Activated T-helper 1 cell treated with anti-CD3 and anti-CD28 coated beads, Interleukin-12 subunit alpha, Interleukin-12 subunit beta, Interleukin-2, Interleukin-4 antibody, amounts not matched to agents 30 ng/mL and 10 ng/mL and 1 ng/mL, durations not matched to agents 14 hours and 24 hours and 36 hours (primary cell): ENCODE data around the gene KRT7. TPM values are rescaled to one million over a fixed set of nuclear protein-coding genes. Genes with fewer than 3 reads are reported as not detected.
"Not testable (repeated sequence)": the region's sequence is repeated elsewhere in the genome, so short reads cannot be mapped to it uniquely, and the experiment has no call there.

Experiments
- DNase-seq: peaks from one replicate; pipeline ENCODE4 v3.0.0; 2021; ENCODE audit warnings: low spot score
- H3K27ac Mint-ChIP-seq: one replicate; pipeline ENCODE4 v1.8.0; 2021; ENCODE audit warnings: mild to moderate bottlenecking, mixed read lengths
- H3K27me3 Mint-ChIP-seq: one replicate; pipeline ENCODE4 v1.8.0; 2022; ENCODE audit warnings: mild to moderate bottlenecking, moderate library complexity, mixed read lengths; ENCODE audit not compliant: insufficient read depth
- H3K36me3 Mint-ChIP-seq: one replicate; pipeline ENCODE4 v1.8.0; 2021; ENCODE audit warnings: low read depth, mixed read lengths
- H3K4me1 Mint-ChIP-seq: one replicate; pipeline ENCODE4 v1.8.0; 2021; ENCODE audit warnings: low read depth, mixed read lengths
- H3K4me3 Mint-ChIP-seq: one replicate; pipeline ENCODE4 v1.8.0; 2021; ENCODE audit warnings: mild to moderate bottlenecking, moderate library complexity, mixed read lengths
- H3K9me3 Mint-ChIP-seq: one replicate; pipeline ENCODE4 v1.8.0; 2021; ENCODE audit warnings: mixed read lengths
- intact Hi-C: fragments of 100-400 bp; cut with micrococcal nuclease; formaldehyde crosslinking; loops from one replicate; pipeline ENCODE4 v1.15.1; 2024
- total RNA-seq: library from RNA; stranded (reverse); gene quantifications from 2 replicates; pipeline ENCODE4 v1.2.3, GENCODE V29; 2022

Gene KRT7
- total RNA-seq, 1 donor from 2014 or later = 21.2 TPM

DNA sequence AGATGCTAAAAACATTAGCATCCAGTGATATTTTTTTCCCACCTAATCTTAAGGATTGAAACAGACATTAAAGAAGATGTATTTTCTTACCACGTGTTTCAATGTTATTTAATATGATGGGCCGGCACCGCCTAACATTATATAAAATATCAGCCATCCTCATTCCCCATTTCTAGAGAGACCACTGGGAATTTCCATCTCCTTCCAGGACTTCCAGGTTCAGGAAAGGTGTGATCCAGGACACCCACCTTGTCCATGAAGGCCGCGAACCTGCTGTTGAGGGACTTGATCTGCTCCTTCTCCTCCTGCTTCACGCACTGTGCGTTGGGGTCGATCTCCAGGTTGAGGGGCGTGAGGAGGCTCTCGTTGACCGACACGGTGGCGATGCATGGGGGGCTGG lies 24.9 kb downstream of the KRT7 start:
- H3K27ac Mint-ChIP-seq, H3K4me3 Mint-ChIP-seq, H3K9me3 Mint-ChIP-seq, intact Hi-C loops, DNase-seq: not testable (repeated sequence)
- Mint-ChIP-seq H3K36me3 (peaks cover 40% of the 10 kb centered on the region), H3K4me1 (peaks cover 33% of the 10 kb centered on the region), H3K27me3 (peaks cover 52% of the 10 kb centered on the region)

- intact Hi-C loops = no loop called here
- H3K4me3 Mint-ChIP-seq = no peak overlapping the region
- H3K36me3 Mint-ChIP-seq = peaks cover 35% of the 10 kb centered on the region
- DNase-seq = no peak
- H3K4me1 Mint-ChIP-seq = peaks cover 28% of the 10 kb centered on the region
- peaks cover 52% of the 10 kb centered on the region for H3K27me3 Mint-ChIP-seq
- H3K9me3 Mint-ChIP-seq = no peaks in the 10 kb centered on the region
- no peak overlapping the region for H3K27ac Mint-ChIP-seq
Measured at GRCh38 chr12:52258335-52258901, 25.4 kb downstream of the KRT7 start.

GRCh38 chr12:52259657-52260243 lies 26.7 kb downstream of the KRT7 start:
- Mint-ChIP-seq H3K36me3 (peaks cover 35% of the 10 kb centered on the region), H3K4me3 (no peak overlapping the region), H3K27me3 (peaks cover 55% of the 10 kb centered on the region), H3K27ac (no peak overlapping the region), H3K9me3 (no peaks in the 10 kb centered on the region), H3K4me1 (peaks cover 27% of the 10 kb centered on the region)
- intact Hi-C loops = no loop called here
- DNase-seq = no peak

- Mint-ChIP-seq H3K27ac (peak overlapping the region; percentile 72), H3K27me3 (peaks cover 51% of the 10 kb centered on the region), H3K9me3 (no peaks in the 10 kb centered on the region), H3K36me3 (peaks cover 33% of the 10 kb centered on the region), H3K4me1 (peaks cover 22% of the 10 kb centered on the region), H3K4me3 (no peak overlapping the region)
- DNase-seq = no peak
- intact Hi-C loops = no loop called here
Measured at GRCh38 chr12:52260361-52261207, 27.5 kb downstream of the KRT7 start.

- peaks cover 31% of the 10 kb centered on the region for H3K36me3 Mint-ChIP-seq
- peaks cover 17% of the 10 kb centered on the region for H3K4me1 Mint-ChIP-seq
- intact Hi-C loops = no loop called here
- no peak for DNase-seq
- peaks cover 46% of the 10 kb centered on the region for H3K27me3 Mint-ChIP-seq
- no peak overlapping the region for H3K4me3 Mint-ChIP-seq
- H3K27ac Mint-ChIP-seq = no peak overlapping the region
- no peaks in the 10 kb centered on the region for H3K9me3 Mint-ChIP-seq
Measured at GRCh38 chr12:52261208-52261484, 28.1 kb downstream of the KRT7 start.

GRCh38 chr12:52262286-52262685 lies 29.2 kb downstream of the KRT7 start:
- no peak for DNase-seq
- H3K4me1 Mint-ChIP-seq = peaks cover 17% of the 10 kb centered on the region
- H3K9me3 Mint-ChIP-seq = no peaks in the 10 kb centered on the region
- H3K36me3 Mint-ChIP-seq = peaks cover 27% of the 10 kb centered on the region
- no peak overlapping the region for H3K27ac Mint-ChIP-seq
- intact Hi-C loops = no loop called here
- no peak overlapping the region for H3K4me3 Mint-ChIP-seq
- peaks cover 43% of the 10 kb centered on the region for H3K27me3 Mint-ChIP-seq

DNA sequence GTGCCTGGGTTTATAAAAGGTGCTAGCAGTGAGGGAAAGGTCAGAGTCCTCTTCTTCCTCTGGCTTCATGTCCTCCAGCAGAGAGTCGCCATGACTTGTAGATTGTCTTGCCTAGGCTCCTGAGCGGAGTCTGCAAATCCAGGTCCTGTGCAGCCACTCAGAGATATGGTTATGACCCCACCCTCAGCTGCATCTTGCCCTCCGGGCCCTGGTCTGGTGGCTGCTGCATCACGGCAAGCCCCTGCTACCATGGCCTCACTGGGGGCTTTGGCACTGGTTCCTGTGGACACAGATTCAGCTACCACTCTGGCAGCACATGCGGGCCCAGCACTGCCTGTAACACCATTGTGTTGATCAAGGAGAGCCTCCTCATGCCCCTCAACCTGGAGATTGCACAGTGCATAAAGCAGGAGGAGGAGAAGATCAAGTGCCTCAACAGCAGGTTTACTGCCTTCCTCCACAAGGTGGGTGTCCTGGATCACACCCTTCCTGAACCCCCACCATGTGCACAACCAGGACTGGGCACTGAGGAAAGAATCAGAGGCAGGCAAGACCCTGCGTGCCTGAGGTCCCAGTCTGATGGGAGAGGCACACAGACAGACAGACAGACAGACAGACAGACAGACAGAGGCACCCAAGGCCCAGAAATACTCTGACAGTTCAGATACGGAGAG lies 30.9 kb downstream of the KRT7 start:
- no peaks in the 10 kb centered on the region for H3K9me3 Mint-ChIP-seq
- DNase-seq = no peak
- peaks cover 23% of the 10 kb centered on the region for H3K4me1 Mint-ChIP-seq
- no peak overlapping the region for H3K4me3 Mint-ChIP-seq
- no peak overlapping the region for H3K27ac Mint-ChIP-seq
- peaks cover 26% of the 10 kb centered on the region for H3K36me3 Mint-ChIP-seq
- peaks cover 33% of the 10 kb centered on the region for H3K27me3 Mint-ChIP-seq
- intact Hi-C loops = no loop called here

- DNase-seq = no peak
- Mint-ChIP-seq H3K27me3 (peaks cover 28% of the 10 kb centered on the region), H3K27ac (no peak overlapping the region), H3K4me3 (no peak overlapping the region), H3K4me1 (peaks cover 23% of the 10 kb centered on the region), H3K9me3 (no peaks in the 10 kb centered on the region), H3K36me3 (peaks cover 23% of the 10 kb centered on the region)
- intact Hi-C loops = no loop called here
Measured at GRCh38 chr12:52264435-52264825, 31.4 kb downstream of the KRT7 start.

DNA sequence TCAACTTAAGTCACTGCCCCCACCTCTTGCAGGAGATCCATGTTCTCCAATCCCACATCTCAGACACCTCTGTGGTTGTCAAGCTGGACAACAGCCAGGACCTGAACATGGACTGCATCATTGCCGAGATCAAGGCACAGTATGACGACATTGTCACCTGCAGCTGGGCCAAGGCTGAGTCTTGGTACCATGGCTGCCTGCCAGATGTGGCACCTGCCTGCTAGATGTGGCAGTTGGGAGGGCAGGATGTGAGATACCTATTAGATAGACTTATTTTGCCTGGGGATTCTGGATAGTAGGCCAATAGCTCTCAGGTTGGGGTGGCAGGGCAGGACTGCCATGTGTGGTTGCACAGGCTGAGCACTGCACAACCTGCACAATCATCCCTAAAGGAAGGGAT lies 33.5 kb downstream of the KRT7 start:
- Mint-ChIP-seq H3K9me3 (no peaks in the 10 kb centered on the region), H3K27me3 (peaks cover 17% of the 10 kb centered on the region), H3K4me1 (peaks cover 6% of the 10 kb centered on the region), H3K4me3 (no peak overlapping the region), H3K36me3 (peaks cover 22% of the 10 kb centered on the region), H3K27ac (no peak overlapping the region)
- no peak for DNase-seq
- intact Hi-C loops = no loop called here

GRCh38 chr12:52267266-52267665 lies 34.2 kb downstream of the KRT7 start:
- no peaks in the 10 kb centered on the region for H3K9me3 Mint-ChIP-seq
- no peak overlapping the region for H3K27ac Mint-ChIP-seq
- peaks cover 17% of the 10 kb centered on the region for H3K27me3 Mint-ChIP-seq
- DNase-seq = no peak
- intact Hi-C loops = no loop called here
- H3K4me3 Mint-ChIP-seq = no peak overlapping the region
- H3K4me1 Mint-ChIP-seq = peaks cover 6% of the 10 kb centered on the region
- peaks cover 20% of the 10 kb centered on the region for H3K36me3 Mint-ChIP-seq

DNA sequence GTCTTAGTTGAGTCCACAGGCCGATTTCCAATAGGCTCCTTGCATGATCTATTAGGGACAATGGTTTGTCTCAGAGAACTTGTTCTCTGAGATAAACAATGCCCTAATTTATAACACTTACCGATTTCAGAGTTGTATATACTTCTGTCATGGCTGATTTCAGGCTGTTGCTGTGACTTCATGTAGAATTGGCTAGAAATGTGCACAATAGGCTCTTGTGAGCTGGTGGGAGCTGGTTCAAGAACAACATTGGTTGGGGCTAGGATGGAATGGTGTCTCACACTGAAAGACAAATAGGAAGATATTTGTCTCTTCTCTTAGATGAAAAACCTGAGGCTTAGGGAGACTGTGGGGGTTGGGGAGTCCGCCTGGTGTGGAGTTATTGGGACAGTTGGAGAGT lies 34.7 kb downstream of the KRT7 start:
- no peak overlapping the region for H3K4me3 Mint-ChIP-seq
- H3K4me1 Mint-ChIP-seq = peaks cover 6% of the 10 kb centered on the region
- no peak overlapping the region for H3K27ac Mint-ChIP-seq
- H3K36me3 Mint-ChIP-seq = peaks cover 20% of the 10 kb centered on the region
- no peaks in the 10 kb centered on the region for H3K9me3 Mint-ChIP-seq
- no peak for DNase-seq
- intact Hi-C loops = no loop called here
- peaks cover 17% of the 10 kb centered on the region for H3K27me3 Mint-ChIP-seq

DNA sequence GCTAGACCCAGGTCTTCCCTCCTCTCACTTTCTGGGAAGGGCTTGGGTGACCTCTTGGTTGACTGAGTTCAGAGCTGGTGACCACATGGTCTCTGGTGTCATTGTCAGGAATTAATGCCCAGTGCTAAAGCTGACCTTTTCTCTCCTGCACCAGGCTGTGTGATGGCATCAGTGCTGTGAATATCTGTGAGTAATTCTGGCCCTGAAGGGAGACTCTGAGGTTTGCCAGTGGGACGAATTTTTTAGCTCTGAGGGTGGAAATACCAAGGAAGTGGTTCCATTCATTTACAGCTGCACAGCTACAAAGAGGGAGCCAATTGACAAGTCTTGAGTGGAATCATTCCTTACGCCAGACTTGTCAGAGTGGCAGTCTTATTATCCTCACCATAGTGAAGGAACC lies 35.2 kb downstream of the KRT7 start:
- no peak overlapping the region for H3K4me3 Mint-ChIP-seq
- no peak for DNase-seq
- no peaks in the 10 kb centered on the region for H3K9me3 Mint-ChIP-seq
- intact Hi-C loops = no loop called here
- H3K27ac Mint-ChIP-seq = no peak overlapping the region
- peaks cover 21% of the 10 kb centered on the region for H3K27me3 Mint-ChIP-seq
- H3K4me1 Mint-ChIP-seq = peaks cover 6% of the 10 kb centered on the region
- H3K36me3 Mint-ChIP-seq = peaks cover 20% of the 10 kb centered on the region

GRCh38 chr12:52270541-52271070 lies 37.6 kb downstream of the KRT7 start:
- Mint-ChIP-seq H3K4me3 (no peak overlapping the region), H3K27me3 (peaks cover 26% of the 10 kb centered on the region), H3K4me1 (peaks cover 10% of the 10 kb centered on the region), H3K36me3 (peaks cover 14% of the 10 kb centered on the region), H3K27ac (no peak overlapping the region), H3K9me3 (no peaks in the 10 kb centered on the region)
- intact Hi-C loops = no loop called here
- DNase-seq = no peak
